ENCODE results near the gene PARP3. TPM values are rescaled to one million over a fixed set of nuclear protein-coding genes. Genes with fewer than 3 reads are reported as not detected.
A peak's percentile ranks its signal among the peaks of the same experiment; 100 is the strongest.

Gene PARP3
- total RNA-seq, 2 experiments from 2014 or later, result 13.2 to 13.9 TPM

DNA sequence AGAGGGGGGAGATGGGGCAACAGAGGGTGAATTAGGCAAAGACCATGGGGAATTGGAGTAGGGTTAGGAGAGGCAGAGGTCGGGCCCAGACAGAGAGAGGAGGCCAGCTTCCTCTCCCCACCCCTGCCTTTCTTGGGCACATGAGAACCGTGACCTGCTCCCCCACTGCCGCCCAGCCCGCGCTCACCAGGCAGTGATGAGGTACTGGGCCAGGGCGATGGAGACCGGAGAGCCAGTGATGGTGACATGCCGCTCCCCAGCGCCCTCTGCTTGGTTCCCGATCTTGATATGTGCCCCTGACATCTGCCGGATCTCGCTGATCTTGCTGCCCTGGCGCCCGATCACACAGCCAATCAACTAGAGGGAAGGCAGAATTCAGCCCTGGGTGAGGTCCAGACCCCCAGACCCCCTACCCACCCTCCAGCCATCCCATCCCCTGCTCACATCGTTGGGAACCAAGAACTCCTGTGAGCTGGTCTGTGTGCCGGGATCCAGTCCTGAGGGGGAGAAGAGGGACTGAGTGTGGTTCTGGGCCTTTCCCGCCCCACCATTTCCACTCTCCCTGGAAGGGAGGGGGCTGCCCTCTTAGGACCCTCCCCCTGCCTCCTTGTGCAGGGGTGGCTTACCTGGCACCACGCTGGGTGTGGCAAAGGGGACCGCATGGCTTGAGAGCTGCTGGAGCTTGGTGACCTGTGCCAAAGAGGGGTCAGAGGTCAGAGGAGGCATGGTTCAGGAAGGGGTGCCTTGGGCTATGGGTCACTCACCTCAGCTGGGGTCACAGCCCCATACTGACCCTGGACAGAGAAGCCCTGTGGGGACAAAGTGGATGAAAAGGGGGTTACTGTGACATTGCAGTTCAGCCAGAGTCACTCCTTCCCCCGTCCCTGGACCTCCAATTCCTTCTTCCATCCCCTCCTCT, 16.7 kb downstream of the PARP3 start:
- H3K36me3 Mint-ChIP-seq (ENCODE audit: low read depth), result peaks cover 3% of the 10 kb centered on the region
- no peak for DNase-seq
- no peak overlapping the region for H3K27ac Mint-ChIP-seq
- H3K9me3 Mint-ChIP-seq, result no peaks in the 10 kb centered on the region
- CTCF ChIA-PET, result interaction anchor here (1.2 kb wide), 1 partner anchor 15 kb away, joined by 4 read pairs; the partner anchor contains the start of gene ABHD14B
- no peak overlapping the region for H3K4me3 Mint-ChIP-seq
- peaks cover 29% of the 10 kb centered on the region for H3K27me3 Mint-ChIP-seq
- POLR2A ChIA-PET, result interaction anchor here (1.3 kb wide), 2 partner anchors 16 to 24 kb away, joined by 3 read pairs; no protein-coding TSS in a partner anchor
- peaks cover 7% of the 10 kb centered on the region for H3K4me1 Mint-ChIP-seq

DNA sequence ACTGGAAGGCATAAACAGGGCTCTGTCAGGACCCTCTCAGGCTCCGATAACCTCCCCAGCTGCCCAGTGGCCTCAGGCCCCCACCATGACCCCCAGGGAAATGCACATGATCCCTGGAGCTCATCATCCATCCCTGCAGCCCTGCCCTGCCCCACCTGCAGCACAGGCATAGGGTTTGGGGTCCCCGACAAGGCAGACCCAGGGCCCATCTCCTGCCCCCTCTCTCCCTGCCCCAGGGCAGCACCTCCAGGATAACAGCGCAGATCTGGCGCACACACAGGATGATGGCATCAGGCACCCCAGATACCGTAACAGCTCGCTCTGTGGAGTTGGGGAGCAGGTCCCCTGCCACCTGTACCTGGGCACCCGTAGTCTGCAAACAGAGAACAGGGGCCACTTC, 17.5 kb downstream of the PARP3 start:
- no peak overlapping the region for H3K4me3 Mint-ChIP-seq
- no peak overlapping the region for H3K27ac Mint-ChIP-seq
- H3K9me3 Mint-ChIP-seq, result no peaks in the 10 kb centered on the region
- no peak for DNase-seq
- ChIA-PET POLR2A (interaction anchor here (1.3 kb wide), 1 partner anchor 17 kb away, joined by 3 read pairs; no protein-coding TSS in a partner anchor), CTCF (no interaction called here)
- H3K27me3 Mint-ChIP-seq, result peaks cover 22% of the 10 kb centered on the region
- peaks cover 7% of the 10 kb centered on the region for H3K4me1 Mint-ChIP-seq
- H3K36me3 Mint-ChIP-seq (ENCODE audit: low read depth), result peaks cover 3% of the 10 kb centered on the region

DNA sequence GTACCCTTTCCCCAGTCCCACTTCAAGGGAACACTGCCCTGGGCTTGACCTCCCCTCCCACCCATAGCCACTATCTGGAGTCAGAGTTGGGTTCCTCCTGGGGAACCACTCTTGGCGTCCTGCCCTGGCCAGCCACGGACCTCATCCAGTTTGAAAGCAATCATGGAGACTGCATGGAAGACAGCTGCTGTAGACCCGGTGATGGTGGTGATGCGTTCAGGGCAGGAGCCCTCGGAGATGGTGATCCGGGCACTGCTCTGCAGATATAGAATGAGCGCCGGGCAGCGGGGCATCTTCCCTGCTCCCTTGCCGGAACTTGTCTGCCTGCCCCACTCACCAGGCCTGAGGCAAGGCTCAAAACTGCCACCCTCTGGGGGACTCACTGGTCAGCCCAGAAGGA, 18.2 kb downstream of the PARP3 start:
- Mint-ChIP-seq H3K9me3 (no peaks in the 10 kb centered on the region), H3K27me3 (peaks cover 19% of the 10 kb centered on the region), H3K4me3 (no peak overlapping the region), H3K27ac (no peak overlapping the region), H3K36me3 (ENCODE audit: low read depth) (peaks cover 3% of the 10 kb centered on the region), H3K4me1 (peaks cover 9% of the 10 kb centered on the region)
- POLR2A ChIA-PET, result no interaction called here
- DNase-seq, result no peak
- CTCF ChIA-PET, result no interaction called here

DNA sequence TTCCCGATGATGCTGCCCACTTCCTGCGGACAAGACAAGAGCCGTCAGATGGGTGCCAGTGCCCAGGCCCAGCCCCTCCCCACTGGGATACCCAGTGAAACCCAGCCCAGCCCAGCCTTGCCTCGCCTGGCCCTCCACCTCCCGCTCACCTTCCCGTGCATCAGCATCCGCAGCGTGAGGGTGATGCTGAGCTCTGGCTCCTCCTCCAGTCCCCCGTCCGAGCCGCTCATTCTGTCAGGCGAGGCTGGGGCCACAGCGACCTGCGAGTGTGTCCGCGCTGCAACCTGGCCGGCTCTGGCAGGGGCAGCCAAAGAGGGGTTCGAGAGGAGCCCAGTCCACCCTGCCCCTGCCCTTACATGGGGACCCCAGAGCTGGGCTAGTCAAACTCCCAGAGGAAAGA, 18.8 kb downstream of the PARP3 start:
- ChIA-PET POLR2A (no interaction called here), CTCF (interaction anchor here (1.0 kb wide), 1 partner anchor 40 kb away, joined by 3 read pairs; no protein-coding TSS in a partner anchor)
- H3K36me3 Mint-ChIP-seq (ENCODE audit: low read depth), result peaks cover 3% of the 10 kb centered on the region
- no peak overlapping the region for H3K27ac Mint-ChIP-seq
- peaks cover 14% of the 10 kb centered on the region for H3K4me1 Mint-ChIP-seq
- H3K9me3 Mint-ChIP-seq, result no peaks in the 10 kb centered on the region
- no peak overlapping the region for H3K4me3 Mint-ChIP-seq
- H3K27me3 Mint-ChIP-seq, result peaks cover 19% of the 10 kb centered on the region
- no peak for DNase-seq

DNA sequence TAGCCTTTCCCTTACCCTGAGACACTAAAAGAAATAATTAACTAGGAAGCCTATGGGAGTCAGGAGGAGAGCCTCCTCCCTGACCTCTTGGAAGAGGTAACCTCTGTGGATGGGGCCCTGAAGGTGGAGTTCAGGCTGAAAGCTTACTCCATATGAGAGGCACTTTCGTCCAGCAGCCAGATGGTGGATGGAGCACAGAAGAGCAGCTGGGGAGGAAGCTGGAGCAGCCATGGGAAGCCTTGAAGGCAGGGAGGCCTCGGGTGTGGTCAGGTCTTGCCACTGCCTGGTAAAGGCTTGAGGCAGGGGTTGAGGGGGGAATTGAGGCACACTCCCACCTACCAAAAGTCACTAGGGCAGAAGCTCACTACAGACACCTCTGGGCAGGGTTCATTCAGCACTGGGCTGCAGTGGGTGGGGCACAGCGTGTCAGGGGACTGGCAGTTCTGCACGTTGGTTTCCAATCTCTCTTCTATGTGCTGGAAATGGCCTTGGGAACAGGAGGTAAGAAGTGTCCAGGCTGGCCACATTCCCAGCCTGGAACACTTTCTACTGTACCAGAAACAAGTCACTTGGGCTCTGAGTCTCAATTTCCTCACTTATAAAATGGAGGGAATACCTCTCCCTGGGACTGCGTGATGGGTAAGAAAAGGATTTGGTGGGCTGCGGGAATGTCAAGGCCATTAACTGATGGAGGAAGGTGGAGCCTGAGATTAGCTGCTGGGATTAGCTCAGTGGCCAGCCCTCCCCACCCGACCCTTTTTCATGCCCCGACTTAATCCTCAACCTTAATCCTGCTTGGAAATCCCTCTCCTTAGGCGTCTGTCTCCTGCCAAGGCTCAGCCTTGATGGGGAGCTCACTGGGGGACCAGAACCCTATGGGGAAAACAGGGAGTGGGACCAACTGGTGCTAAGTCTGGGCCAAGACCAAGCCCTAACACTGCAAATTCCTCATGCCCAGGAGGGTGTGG, 19.7 kb downstream of the PARP3 start:
- Mint-ChIP-seq H3K27me3 (peaks cover 16% of the 10 kb centered on the region), H3K36me3 (ENCODE audit: low read depth) (peaks cover 3% of the 10 kb centered on the region), H3K9me3 (no peaks in the 10 kb centered on the region), H3K4me3 (no peak overlapping the region), H3K27ac (no peak overlapping the region), H3K4me1 (peaks cover 13% of the 10 kb centered on the region)
- DNase-seq, result no peak
- CTCF ChIA-PET, result interaction anchor here (1.0 to 1.6 kb wide), 2 partner anchors 11 to 39 kb away, joined by 3 to 6 read pairs; no protein-coding TSS in a partner anchor
- POLR2A ChIA-PET, result interaction anchor here (1.2 kb wide), 1 partner anchor 12 kb away, joined by 4 read pairs; the partner anchor contains the start of gene ABHD14B

DNA sequence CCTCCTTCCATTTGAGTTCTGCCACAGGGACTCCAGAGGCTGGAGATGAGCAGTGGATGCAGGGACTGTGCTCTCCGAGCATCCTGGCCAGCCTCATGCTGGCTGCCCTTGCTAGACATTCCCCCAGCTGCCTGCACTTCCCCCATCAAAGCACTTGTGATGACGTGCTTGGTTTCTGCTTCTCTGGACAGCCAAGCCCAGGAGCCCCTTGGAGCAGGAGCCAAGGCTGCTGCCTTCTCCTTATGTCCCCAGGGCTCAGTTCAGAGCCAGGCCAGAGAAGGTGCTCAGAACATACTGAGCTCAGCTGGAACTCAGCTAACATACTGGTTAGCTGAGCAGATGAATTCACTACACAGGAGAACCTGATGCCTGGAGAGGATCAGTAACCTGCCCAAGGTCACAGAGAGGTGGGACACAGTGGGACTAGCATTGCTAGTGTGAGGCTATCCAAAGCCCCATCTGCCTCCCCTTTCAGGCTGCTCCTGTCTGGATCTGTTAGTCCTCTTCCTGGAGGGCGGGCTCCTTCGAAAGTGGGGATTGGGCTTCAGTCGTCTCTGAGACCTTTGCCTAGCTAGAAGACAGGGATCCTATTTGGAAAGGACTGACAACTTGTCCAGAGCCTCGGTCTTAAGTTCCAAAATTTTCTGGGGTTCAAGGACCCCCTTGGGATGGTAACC, 20.8 kb downstream of the PARP3 start:
- POLR2A ChIA-PET, result interaction anchor here (1.1 kb wide), 1 partner anchor 11 kb away, joined by 3 read pairs; the partner anchor contains the start of gene ABHD14B
- Mint-ChIP-seq H3K4me3 (no peak overlapping the region), H3K36me3 (ENCODE audit: low read depth) (peaks cover 3% of the 10 kb centered on the region), H3K27me3 (peaks cover 13% of the 10 kb centered on the region), H3K27ac (no peak overlapping the region), H3K4me1 (peaks cover 15% of the 10 kb centered on the region), H3K9me3 (no peaks in the 10 kb centered on the region)
- CTCF ChIA-PET, result interaction anchor here (1.2 to 1.6 kb wide), 3 partner anchors 10 to 22 kb away, joined by 5 to 6 read pairs (median 5); partner anchors contain the start of genes ACY1 and RRP9
- DNase-seq, result no peak

DNA sequence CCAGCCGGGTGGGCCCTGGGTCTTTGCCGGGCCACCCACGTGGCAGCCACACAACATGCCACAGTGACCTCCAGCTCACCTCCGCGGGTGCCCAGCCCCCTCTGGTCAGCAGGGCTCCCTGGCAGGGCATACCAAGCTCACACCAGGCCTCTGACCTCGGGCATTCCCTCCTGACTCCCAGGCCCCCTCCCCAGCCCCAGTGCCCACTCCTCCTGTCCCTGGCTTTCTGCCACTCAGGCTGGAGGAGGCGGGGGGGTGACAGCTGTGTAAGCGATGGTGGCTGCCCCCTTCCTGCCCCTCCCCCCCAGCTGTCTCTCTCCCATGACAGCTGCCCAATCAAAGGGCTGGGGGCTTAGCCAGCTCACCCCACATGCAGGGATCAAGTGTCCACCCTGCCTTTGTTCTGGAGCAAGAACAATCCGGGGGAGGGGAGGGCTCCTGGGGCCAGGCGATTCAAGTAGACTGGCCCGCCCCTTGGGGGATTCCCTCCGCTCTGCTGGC, 21.8 kb downstream of the PARP3 start:
- Mint-ChIP-seq H3K9me3 (no peaks in the 10 kb centered on the region), H3K27me3 (peaks cover 13% of the 10 kb centered on the region), H3K27ac (no peak overlapping the region), H3K4me3 (no peak overlapping the region), H3K36me3 (ENCODE audit: low read depth) (no peaks in the 10 kb centered on the region), H3K4me1 (peaks cover 24% of the 10 kb centered on the region)
- no peak for DNase-seq
- ChIA-PET POLR2A (interaction anchor here (1.1 kb wide), 1 partner anchor 10 kb away, joined by 3 read pairs; the partner anchor contains the start of gene ABHD14B), CTCF (interaction anchor here (1.0 to 1.6 kb wide), 3 partner anchors 10 to 23 kb away, joined by 4 to 5 read pairs (median 5); partner anchors contain the start of genes ABHD14B, ACY1 and RRP9)

DNA sequence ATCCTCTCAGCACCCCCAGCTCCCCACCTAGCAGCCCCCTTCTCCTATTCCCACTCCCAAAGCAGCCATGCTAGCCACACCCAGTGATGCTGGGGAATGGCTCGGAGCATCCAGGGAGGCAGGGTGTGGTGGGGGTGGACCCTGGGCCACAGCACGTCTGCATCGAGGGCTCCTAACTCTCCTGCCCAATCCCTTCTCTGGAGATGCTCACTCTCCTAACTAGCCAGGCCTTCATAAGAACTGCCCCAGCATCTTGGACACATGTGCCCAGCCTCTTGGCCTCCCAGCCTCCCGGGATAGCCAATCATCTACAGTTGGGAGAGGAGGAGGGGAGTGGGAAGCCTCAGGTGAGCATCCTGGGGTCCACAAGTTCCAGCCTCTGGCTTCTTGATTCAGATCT, 22.4 kb downstream of the PARP3 start:
- Mint-ChIP-seq H3K36me3 (ENCODE audit: low read depth) (no peaks in the 10 kb centered on the region), H3K9me3 (no peaks in the 10 kb centered on the region), H3K4me1 (peaks cover 26% of the 10 kb centered on the region), H3K27me3 (peaks cover 13% of the 10 kb centered on the region), H3K27ac (no peak overlapping the region), H3K4me3 (no peak overlapping the region)
- CTCF ChIA-PET, result interaction anchor here (1.0 kb wide), 1 partner anchor 9 kb away, joined by 4 read pairs; the partner anchor contains the start of gene ABHD14B
- DNase-seq, result no peak
- POLR2A ChIA-PET, result interaction anchor here (0.9 to 2.0 kb wide), 4 partner anchors 9 to 91 kb away, joined by 3 to 8 read pairs (median 5); partner anchors contain the start of genes ABHD14A, ABHD14B, ACY1 and GPR62

DNA sequence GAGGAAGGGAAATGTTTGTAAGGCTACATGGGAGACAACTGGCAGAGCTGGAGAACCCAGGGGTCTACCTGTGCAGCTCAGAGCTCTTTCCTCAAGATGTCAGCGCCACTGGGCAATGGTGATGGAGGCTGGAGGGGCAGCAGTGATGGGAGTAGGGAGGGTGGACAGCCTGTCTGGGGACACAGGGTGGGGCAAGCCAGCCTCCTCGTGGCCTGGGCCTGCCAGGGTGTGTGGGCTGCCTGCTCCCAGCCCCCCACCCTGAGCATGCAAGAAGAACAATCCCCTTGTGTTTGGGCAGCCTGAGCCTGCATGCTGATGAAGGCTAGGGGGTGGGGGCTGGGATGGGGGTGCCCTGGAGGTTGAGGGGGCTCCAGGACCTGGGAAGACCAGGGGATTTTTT, 23.9 kb downstream of the PARP3 start:
- ChIA-PET CTCF (interaction anchor here (1.0 kb wide), 1 partner anchor 24 kb away, joined by 3 read pairs; the partner anchor contains the start of gene RRP9), POLR2A (interaction anchor here (0.7 to 2.0 kb wide), 4 partner anchors 8 to 30 kb away, joined by 3 to 8 read pairs (median 4); partner anchors contain the start of genes ABHD14A, ABHD14B, ACY1 and RPL29)
- Mint-ChIP-seq H3K27me3 (peaks cover 13% of the 10 kb centered on the region), H3K36me3 (ENCODE audit: low read depth) (no peaks in the 10 kb centered on the region), H3K27ac (no peak overlapping the region), H3K4me1 (peaks cover 28% of the 10 kb centered on the region), H3K4me3 (peak overlapping the region; percentile 79), H3K9me3 (no peaks in the 10 kb centered on the region)
- DNase-seq, result no peak

DNA sequence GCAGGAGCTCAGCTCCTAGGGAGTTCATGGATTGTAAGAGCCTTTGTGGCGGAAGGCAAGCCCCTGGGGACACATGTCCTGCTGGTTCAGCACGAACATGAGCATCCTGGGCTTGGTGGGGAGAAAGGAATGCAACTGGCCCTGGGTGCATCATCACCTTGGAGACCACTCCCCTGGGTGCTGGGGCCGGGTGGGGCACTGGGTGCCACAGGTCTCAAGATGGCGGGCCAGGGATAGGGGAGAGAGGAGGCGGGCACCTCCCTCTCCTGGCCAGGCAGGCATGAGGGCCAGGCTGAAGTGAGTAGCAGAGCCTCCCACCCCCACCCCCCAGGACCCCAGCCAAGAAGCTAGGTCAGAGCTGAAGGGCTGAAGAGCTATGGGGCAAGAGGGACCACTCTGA, 24.3 kb downstream of the PARP3 start:
- H3K27ac Mint-ChIP-seq, result peak overlapping the region; percentile 23

DNA sequence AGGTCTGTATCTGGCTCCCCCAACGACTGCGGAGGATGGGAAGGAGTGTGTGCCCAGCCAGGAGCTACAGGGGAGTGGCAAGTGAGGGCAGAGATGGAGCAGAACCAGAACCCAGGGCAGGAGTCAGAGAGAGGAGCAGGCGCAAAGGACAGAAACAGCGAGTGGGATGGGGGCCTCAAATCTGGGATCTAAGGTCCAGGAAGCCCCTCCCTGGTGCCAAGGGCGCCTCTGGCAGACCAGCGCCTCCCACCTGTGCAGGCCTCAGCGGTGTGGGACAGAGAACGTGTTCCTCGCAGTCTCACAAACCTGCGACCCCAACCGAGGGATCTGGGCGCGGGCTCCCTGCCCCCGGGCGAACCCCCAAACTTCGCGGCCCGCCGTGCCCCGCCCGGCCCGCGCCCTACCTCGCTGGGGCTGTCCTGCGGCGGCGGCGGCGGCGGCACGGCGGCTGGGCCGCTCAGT, 24.8 kb downstream of the PARP3 start:
- H3K4me3 Mint-ChIP-seq, result peak overlapping the region; percentile 79
- DNase-seq, result no peak
- POLR2A ChIA-PET, result interaction anchor here (0.7 to 1.0 kb wide), 2 partner anchors 20 to 29 kb away, joined by 3 read pairs; partner anchors contain the start of gene RPL29

More for the DNA sequence above, 24.3 kb downstream of the PARP3 start:
- no peaks in the 10 kb centered on the region for H3K9me3 Mint-ChIP-seq
- no peaks in the 10 kb centered on the region for H3K36me3 Mint-ChIP-seq (ENCODE audit: low read depth)
- ChIA-PET POLR2A (interaction anchor here (0.7 to 1.5 kb wide), 3 partner anchors 20 to 29 kb away, joined by 3 read pairs; partner anchors contain the start of gene RPL29), CTCF (interaction anchor here (1.6 kb wide), 1 partner anchor 24 kb away, joined by 4 read pairs; no protein-coding TSS in a partner anchor)
- H3K27me3 Mint-ChIP-seq, result peaks cover 11% of the 10 kb centered on the region
- H3K4me3 Mint-ChIP-seq, result peak overlapping the region; percentile 79
- DNase-seq, result no peak
- peaks cover 31% of the 10 kb centered on the region for H3K4me1 Mint-ChIP-seq

More for the DNA sequence above, 24.8 kb downstream of the PARP3 start:
- H3K27ac Mint-ChIP-seq, result peak overlapping the region; percentile 23
- H3K27me3 Mint-ChIP-seq, result peaks cover 9% of the 10 kb centered on the region
- CTCF ChIA-PET, result interaction anchor here (1.6 kb wide), 1 partner anchor 24 kb away, joined by 4 read pairs; no protein-coding TSS in a partner anchor
- peaks cover 31% of the 10 kb centered on the region for H3K4me1 Mint-ChIP-seq
- no peaks in the 10 kb centered on the region for H3K9me3 Mint-ChIP-seq
- no peaks in the 10 kb centered on the region for H3K36me3 Mint-ChIP-seq (ENCODE audit: low read depth)
